ENCODE results near the gene SYT11.

- no peak for TF ChIP-seq CTCF (IDR thresholded peaks at IDR 0.05)
- TF ChIP-seq ZFX (IDR thresholded peaks at IDR 0.05; ENCODE audit: borderline replicate concordance) = no peak
These were observed 9.0 kb upstream of the SYT11 start for GRCh38 chr1:155850345-155850744.

Measured in 22Rv1 (cell line).